HG02970 (cell line): ENCODE data around the gene DNM3.

Experiments used
- ATAC-seq: cut with Tn5 transposase; IDR thresholded peaks from one replicate; pipeline ENCODE4 v1.9.1; 2021; ENCODE audit warnings: mild to moderate bottlenecking, moderate library complexity, moderate number of reproducible peaks; ENCODE audit not compliant: unreplicated experiment, low FRiP score

The DNM3 gene

GRCh38 chr1:171868217-171868803 is 27.0 kb downstream of the DNM3 start:
- ATAC-seq: no peak

DNA sequence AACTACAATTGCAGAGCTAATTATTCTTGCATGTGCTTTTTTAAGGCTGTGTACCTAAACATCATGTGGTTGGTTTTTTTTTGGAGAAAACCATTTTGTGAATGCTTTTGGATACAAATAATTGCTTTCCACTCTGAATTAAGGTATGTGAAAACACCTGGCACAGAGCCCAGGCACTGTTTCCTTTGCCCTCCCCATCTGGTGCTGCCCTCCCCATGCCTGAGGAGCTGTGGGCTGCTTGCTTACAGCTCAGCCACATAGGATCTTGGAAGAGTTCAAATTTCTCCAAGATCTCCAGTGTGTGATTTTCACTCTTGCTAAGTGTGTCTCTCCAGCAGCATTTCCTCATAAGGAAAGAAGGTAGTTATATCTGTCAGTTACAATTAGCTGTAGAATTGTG is 27.8 kb downstream of the DNM3 start:
- no peak for ATAC-seq

GRCh38 chr1:171871848-171872247 is 30.6 kb downstream of the DNM3 start:
- no peak for ATAC-seq

DNA sequence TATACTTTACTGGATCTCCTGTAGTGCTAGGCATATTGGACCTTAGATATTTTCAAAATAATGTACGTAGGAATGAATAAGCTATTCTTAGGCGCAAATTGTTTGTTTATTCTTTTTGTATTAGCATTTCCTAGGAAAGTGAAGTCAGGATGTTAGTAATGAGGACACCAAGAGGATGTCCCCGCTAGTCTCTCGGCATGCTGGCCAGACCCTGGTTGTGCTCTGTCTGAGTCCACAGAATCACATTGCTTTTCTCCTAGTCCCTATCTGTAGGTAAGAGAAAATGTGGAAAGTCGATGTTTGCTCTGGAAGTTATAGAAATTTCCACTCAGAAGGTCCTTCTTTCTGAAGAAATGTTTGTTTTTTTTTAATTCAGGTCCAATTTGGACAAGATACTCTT is 31.1 kb downstream of the DNM3 start:
- ATAC-seq: no peak

GRCh38 chr1:171873664-171874063 is 32.4 kb downstream of the DNM3 start:
- ATAC-seq: no peak

DNA sequence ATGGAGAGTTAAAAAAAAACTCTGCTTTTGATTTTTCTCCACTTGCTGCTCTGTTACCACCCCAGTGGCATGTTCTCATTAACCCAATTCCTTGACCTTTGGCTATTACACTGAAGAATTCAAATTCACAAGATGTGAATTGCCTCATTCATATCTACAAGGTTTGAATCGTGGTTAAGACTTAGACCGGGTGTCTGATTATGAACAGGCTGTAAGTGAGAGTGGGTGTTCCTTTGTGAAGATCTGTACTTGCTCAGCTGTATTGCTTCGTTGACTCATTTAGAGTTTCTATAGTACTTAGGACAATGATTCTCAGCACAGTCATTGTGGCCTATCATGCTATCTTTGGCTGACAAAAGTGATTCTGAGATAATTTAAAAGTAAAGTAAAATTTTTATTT is 36.4 kb downstream of the DNM3 start:
- ATAC-seq: no peak

- no peak for ATAC-seq
Observed at GRCh38 chr1:171879556-171879955, 38.3 kb downstream of the DNM3 start.

- ATAC-seq: no peak
Observed at GRCh38 chr1:171881442-171881841, 40.1 kb downstream of the DNM3 start.

DNA sequence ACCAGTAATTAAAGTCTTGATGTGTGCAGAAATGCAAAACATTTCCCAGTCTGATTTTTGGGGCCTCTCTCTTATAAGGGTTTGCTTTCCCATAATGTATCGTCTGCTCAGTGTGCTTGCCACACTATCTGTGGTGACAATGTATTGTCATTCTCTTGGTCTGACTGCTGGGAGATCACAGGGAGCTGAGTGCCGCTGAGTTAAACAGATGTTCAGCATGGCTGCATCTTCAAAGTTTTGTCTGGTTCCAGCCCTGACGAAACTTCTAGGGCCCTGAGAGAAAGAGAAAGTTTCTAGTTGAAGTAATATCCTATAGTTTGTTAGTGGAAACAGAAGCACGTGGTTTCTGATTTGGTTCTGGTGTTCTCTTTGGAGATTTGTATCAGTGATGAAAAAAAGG is 42.6 kb downstream of the DNM3 start:
- no peak for ATAC-seq

- ATAC-seq: no peak
Observed at GRCh38 chr1:171884475-171884874, 43.2 kb downstream of the DNM3 start.

- ATAC-seq: no peak
Observed at GRCh38 chr1:171890131-171890530, 48.8 kb downstream of the DNM3 start.

- no peak for ATAC-seq
Observed at GRCh38 chr1:171896936-171897703, 55.8 kb downstream of the DNM3 start.

DNA sequence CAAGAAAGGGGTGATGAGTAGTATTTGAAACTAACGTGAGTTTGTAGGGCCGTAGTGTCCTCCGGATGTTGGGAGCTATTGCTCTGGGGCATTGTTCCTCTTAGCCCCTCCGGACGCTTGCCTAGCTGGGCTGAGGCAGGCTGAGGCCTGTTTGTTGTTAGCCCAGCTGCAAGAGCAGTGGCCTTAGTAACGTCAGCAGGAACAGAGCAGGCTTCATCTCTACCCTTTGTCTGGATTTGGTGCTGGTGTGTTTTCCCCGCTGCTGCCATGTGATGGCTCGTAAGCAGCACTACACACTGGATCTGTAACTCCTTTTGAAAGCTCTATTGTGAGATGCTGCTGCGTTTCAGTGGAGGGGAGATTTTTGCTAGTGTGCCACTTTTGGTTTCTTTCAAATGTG is 57.6 kb downstream of the DNM3 start:
- ATAC-seq: no peak

- ATAC-seq: no peak
Observed at GRCh38 chr1:171899838-171900237, 58.5 kb downstream of the DNM3 start.

DNA sequence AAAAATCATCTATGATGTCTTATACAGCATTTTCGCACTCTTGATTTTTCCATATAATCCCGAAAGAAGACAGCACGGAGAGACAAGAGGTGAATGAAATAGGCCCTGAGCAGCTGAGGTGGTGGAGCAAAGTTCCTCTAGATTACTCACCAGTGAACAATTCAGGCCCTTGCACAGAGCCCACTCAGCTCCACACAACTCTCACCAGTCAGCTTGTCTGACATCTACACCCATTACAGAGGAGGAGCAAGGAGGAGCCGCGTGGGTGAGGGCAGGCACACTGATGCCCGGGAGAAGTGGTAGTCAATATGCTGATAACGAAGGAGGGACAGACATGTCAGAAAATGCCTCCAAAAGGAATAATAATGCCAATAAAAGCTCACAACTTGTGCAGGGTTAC is 59.9 kb downstream of the DNM3 start:
- no peak for ATAC-seq

DNA sequence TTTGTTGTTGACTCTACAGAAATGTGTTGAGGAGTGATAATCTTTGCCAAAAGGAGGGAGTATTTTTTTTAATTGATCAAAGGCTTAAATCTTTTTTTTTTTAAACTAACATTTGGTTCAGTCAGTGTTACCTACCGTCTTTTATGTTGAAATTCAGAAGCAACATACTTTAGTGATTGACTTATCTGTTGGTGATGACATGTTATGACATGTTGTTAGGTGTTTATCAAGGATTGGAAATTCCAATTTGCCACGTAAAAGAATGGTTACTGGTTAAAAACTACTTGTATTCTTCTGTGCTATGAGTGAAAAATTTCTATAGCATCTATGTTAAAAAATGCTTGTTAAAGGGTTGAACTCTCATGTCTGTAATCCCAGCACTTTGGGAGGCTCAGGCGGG is 61.2 kb downstream of the DNM3 start:
- ATAC-seq: no peak

- ATAC-seq: no peak
Observed at GRCh38 chr1:171904778-171905450, 63.6 kb downstream of the DNM3 start.

DNA sequence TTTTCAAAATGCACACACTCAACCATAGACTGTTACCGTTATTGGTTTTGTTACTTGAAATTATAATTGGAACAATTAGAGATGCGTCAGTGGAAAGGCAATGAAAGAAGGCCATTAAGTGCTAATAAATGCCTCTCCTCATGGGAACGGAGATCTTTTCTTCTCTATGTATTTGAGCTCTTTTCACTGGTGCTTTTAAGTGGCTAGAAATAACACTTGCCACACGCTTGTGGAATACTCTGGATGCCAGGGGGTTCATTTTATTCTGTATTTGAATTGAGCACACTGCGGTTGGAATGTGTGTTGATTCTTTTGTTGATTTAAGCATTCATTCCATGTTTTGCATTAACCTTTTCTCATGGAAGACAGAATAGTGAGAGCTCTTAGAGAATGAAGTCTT is 68.4 kb downstream of the DNM3 start:
- ATAC-seq: no peak

- ATAC-seq: no peak
Observed at GRCh38 chr1:171910786-171911185, 69.5 kb downstream of the DNM3 start.

DNA sequence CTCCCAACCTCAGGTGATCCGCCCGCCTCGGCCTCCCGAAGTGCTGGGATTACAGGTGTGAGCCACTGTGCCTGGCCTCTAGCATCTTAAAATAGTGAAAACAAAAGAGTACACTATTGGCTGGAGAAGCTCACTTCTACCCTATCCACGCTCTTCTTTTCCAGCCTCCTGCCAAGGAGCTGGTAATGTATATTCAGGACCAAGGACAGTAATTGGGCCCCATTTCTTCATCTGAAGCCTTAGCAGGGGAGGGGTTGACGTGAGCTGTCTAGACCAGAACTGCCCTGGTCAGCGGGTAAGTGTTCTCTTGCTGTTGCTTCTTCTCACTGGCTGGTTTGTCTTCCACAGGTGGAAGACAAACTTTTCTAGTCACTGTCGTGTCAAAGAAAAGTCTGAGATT is 70.2 kb downstream of the DNM3 start:
- no peak for ATAC-seq

GRCh38 chr1:171912509-171913175 is 71.3 kb downstream of the DNM3 start:
- no peak for ATAC-seq
